HEK293 (cell line): Measurements from ENCODE around the gene ARL15.

Source experiments
- ATF2 ChIP-seq: fragments of 450-650 bp; formaldehyde crosslinking; IDR thresholded peaks from 2 replicates; pipeline ENCODE4 v1.5.1; 2016; ENCODE audit warnings: missing biosample characterization, missing genetic modification characterization, low read depth
- CTCF ChIP-seq: fragments of 450-650 bp; formaldehyde crosslinking; IDR thresholded peaks from 2 replicates; pipeline ENCODE4 v1.5.1; 2016; ENCODE audit warnings: missing biosample characterization, missing genetic modification characterization
- OSR2 ChIP-seq: fragments of 450-650 bp; formaldehyde crosslinking; IDR thresholded peaks from 2 replicates; pipeline ENCODE4 v1.5.1; 2016; ENCODE audit warnings: missing biosample characterization, missing genetic modification characterization
- ZBTB11 ChIP-seq: fragments of 450-650 bp; formaldehyde crosslinking; conservative IDR thresholded peaks from 2 replicates; pipeline ENCODE4 v1.5.1; 2016; ENCODE audit warnings: low read depth, missing biosample characterization, missing genetic modification characterization
- ZBTB44 ChIP-seq: fragments of 450-650 bp; IDR thresholded peaks from 2 replicates; pipeline ENCODE4 v1.5.1; 2018; ENCODE audit warnings: missing biosample characterization, mild to moderate bottlenecking, missing genetic modification characterization
- ZNF274 ChIP-seq, 2 experiments: fragments of 200-500 bp in 1 of 2; fragments of 450-650 bp in 1 of 2; sonication (Bioruptor generic) in 1 of 2; formaldehyde crosslinking in 1 of 2; IDR thresholded peaks; 2 replicates each; pipeline versions ENCODE4 v1.5.1 to v1.6.1; 2014 to 2016; ENCODE audit warnings: borderline replicate concordance in 1 of 2, inconsistent platforms in 1 of 2, low read length in 1 of 2, missing biosample characterization in 1 of 2, missing genetic modification characterization in 1 of 2
- ZNF391 ChIP-seq: fragments of 450-650 bp; formaldehyde crosslinking; IDR thresholded peaks from 2 replicates; pipeline ENCODE4 v1.5.1; 2016; ENCODE audit warnings: low read depth, missing biosample characterization, missing genetic modification characterization, borderline replicate concordance

GRCh38 chr5:54173251-54173650, 137.1 kb downstream of the ARL15 start:
- no peak for TF ChIP-seq CTCF (tag by site-specific recombination)
- no peak for TF ChIP-seq ZBTB11 (tag by site-specific recombination)
- TF ChIP-seq ZNF274 (IDR thresholded peaks at IDR 0.05; ENCODE audit: low read length), result no peak
- no peak for TF ChIP-seq ZNF274 (tag by site-specific recombination; IDR thresholded peaks at IDR 0.05; ENCODE audit: borderline replicate concordance)
- no peak for TF ChIP-seq ATF2 (tag by site-specific recombination)
- no peak for TF ChIP-seq ZNF391
- no peak for TF ChIP-seq ZBTB44
- peak; percentile 16; the same call in 1 of the 2 replicates for TF ChIP-seq OSR2
